ENCODE data around the gene KIR2DL3. TPM values are rescaled to one million over a fixed set of nuclear protein-coding genes. Genes with fewer than 3 reads are reported as not detected.
"Not testable (repeated sequence)": the region's sequence is repeated elsewhere in the genome, so short reads cannot be mapped to it uniquely, and the experiment has no call there.

KIR2DL3 gene
- total RNA-seq, 2 donors from 2014 or later = not detected

GRCh38 chr19:54771018-54771960 is 33.0 kb downstream of the KIR2DL3 start:
- not testable (repeated sequence) for H3K4me1 ChIP-seq (ENCODE audit: control insufficient read depth, insufficient read depth, low read length); H3K27me3 ChIP-seq (ENCODE audit: control insufficient read depth, insufficient read depth, low read length, poor library complexity, severe bottlenecking); H3K27ac ChIP-seq (ENCODE audit: low read depth, low read length); H3K4me3 Mint-ChIP-seq; H3K27ac Mint-ChIP-seq; DNase-seq; H3K4me1 Mint-ChIP-seq; H3K36me3 ChIP-seq (ENCODE audit: control insufficient read depth, insufficient read depth, low read length); H3K9me3 ChIP-seq (ENCODE audit: control insufficient read depth, low read length); H3K9ac ChIP-seq (ENCODE audit: extremely low read depth, low read length, poor library complexity, severe bottlenecking); H3K27me3 Mint-ChIP-seq (ENCODE audit: insufficient read depth); H3K4me3 ChIP-seq (ENCODE audit: low read length); H3K36me3 Mint-ChIP-seq (ENCODE audit: low read depth)
- 85 to 100% methylated on average over 1 to 12 of the region's 15 CpGs for WGBS, 2 experiments (ENCODE audit: insufficient coverage in 1 of 2, insufficient read length in 1 of 2)
- peaks cover 93% of the 10 kb centered on the region for H3K9me3 Mint-ChIP-seq

GRCh38 chr19:54772666-54773065 is 34.4 kb downstream of the KIR2DL3 start:
- not testable (repeated sequence) for DNase-seq; H3K27ac Mint-ChIP-seq; H3K27me3 Mint-ChIP-seq (ENCODE audit: insufficient read depth); H3K27me3 ChIP-seq (ENCODE audit: control insufficient read depth, insufficient read depth, low read length, poor library complexity, severe bottlenecking); H3K4me1 ChIP-seq (ENCODE audit: control insufficient read depth, insufficient read depth, low read length); H3K36me3 Mint-ChIP-seq (ENCODE audit: low read depth); H3K36me3 ChIP-seq (ENCODE audit: control insufficient read depth, insufficient read depth, low read length); H3K4me3 ChIP-seq (ENCODE audit: low read length); H3K9me3 ChIP-seq (ENCODE audit: control insufficient read depth, low read length); H3K4me1 Mint-ChIP-seq; H3K27ac ChIP-seq (ENCODE audit: low read depth, low read length); H3K4me3 Mint-ChIP-seq; H3K9ac ChIP-seq (ENCODE audit: extremely low read depth, low read length, poor library complexity, severe bottlenecking)
- H3K9me3 Mint-ChIP-seq = peaks cover 95% of the 10 kb centered on the region
- WGBS, 2 experiments (ENCODE audit: insufficient coverage in 1 of 2, insufficient read length in 1 of 2) = 0% methylated on average over 1 of the region's 2 CpGs; no CpG with 5 or more reads in 1 of the 2 experiments

- DNase-seq, H3K27ac Mint-ChIP-seq, H3K4me1 Mint-ChIP-seq: not testable (repeated sequence)
Observed at GRCh38 chr19:54775095-54775815, 36.9 kb downstream of the KIR2DL3 start.

GRCh38 chr19:54775830-54776229 is 37.5 kb downstream of the KIR2DL3 start:
- not testable (repeated sequence) for H3K9me3 ChIP-seq (ENCODE audit: control insufficient read depth, low read length); H3K27ac Mint-ChIP-seq; H3K9ac ChIP-seq (ENCODE audit: extremely low read depth, low read length, poor library complexity, severe bottlenecking); H3K4me1 ChIP-seq (ENCODE audit: control insufficient read depth, insufficient read depth, low read length); DNase-seq; H3K27me3 ChIP-seq (ENCODE audit: control insufficient read depth, insufficient read depth, low read length, poor library complexity, severe bottlenecking); H3K4me3 ChIP-seq (ENCODE audit: low read length); H3K4me1 Mint-ChIP-seq; H3K4me3 Mint-ChIP-seq; H3K36me3 ChIP-seq (ENCODE audit: control insufficient read depth, insufficient read depth, low read length); H3K36me3 Mint-ChIP-seq (ENCODE audit: low read depth); H3K27ac ChIP-seq (ENCODE audit: low read depth, low read length); H3K27me3 Mint-ChIP-seq (ENCODE audit: insufficient read depth)
- WGBS, 2 experiments (ENCODE audit: insufficient coverage in 1 of 2, insufficient read length in 1 of 2) = 73 to 90% methylated on average over 2 to 7 of the region's 8 CpGs
- peaks cover 91% of the 10 kb centered on the region for H3K9me3 Mint-ChIP-seq

More at GRCh38 chr19:54775095-54775815, 36.9 kb downstream of the KIR2DL3 start:
- H3K9me3 ChIP-seq (ENCODE audit: control insufficient read depth, low read length); H3K9ac ChIP-seq (ENCODE audit: extremely low read depth, low read length, poor library complexity, severe bottlenecking); H3K27me3 Mint-ChIP-seq (ENCODE audit: insufficient read depth); H3K27me3 ChIP-seq (ENCODE audit: control insufficient read depth, insufficient read depth, low read length, poor library complexity, severe bottlenecking); H3K36me3 Mint-ChIP-seq (ENCODE audit: low read depth); H3K4me3 Mint-ChIP-seq; H3K27ac ChIP-seq (ENCODE audit: low read depth, low read length); H3K4me3 ChIP-seq (ENCODE audit: low read length); H3K4me1 ChIP-seq (ENCODE audit: control insufficient read depth, insufficient read depth, low read length); H3K36me3 ChIP-seq (ENCODE audit: control insufficient read depth, insufficient read depth, low read length): not testable (repeated sequence)
- peaks cover 94% of the 10 kb centered on the region for H3K9me3 Mint-ChIP-seq
- 66 to 79% methylated on average over 3 to 8 of the region's 12 CpGs for WGBS, 2 experiments (ENCODE audit: insufficient coverage in 1 of 2, insufficient read length in 1 of 2)

GRCh38 chr19:54777851-54778250 is 39.5 kb downstream of the KIR2DL3 start:
- not testable (repeated sequence) for H3K9me3 ChIP-seq (ENCODE audit: control insufficient read depth, low read length); H3K27me3 ChIP-seq (ENCODE audit: control insufficient read depth, insufficient read depth, low read length, poor library complexity, severe bottlenecking); H3K36me3 ChIP-seq (ENCODE audit: control insufficient read depth, insufficient read depth, low read length); H3K27me3 Mint-ChIP-seq (ENCODE audit: insufficient read depth); H3K4me1 Mint-ChIP-seq; DNase-seq; H3K4me1 ChIP-seq (ENCODE audit: control insufficient read depth, insufficient read depth, low read length); H3K4me3 ChIP-seq (ENCODE audit: low read length); H3K9ac ChIP-seq (ENCODE audit: extremely low read depth, low read length, poor library complexity, severe bottlenecking); H3K4me3 Mint-ChIP-seq; H3K27ac Mint-ChIP-seq; H3K36me3 Mint-ChIP-seq (ENCODE audit: low read depth); H3K27ac ChIP-seq (ENCODE audit: low read depth, low read length)
- 29 to 55% methylated on average over 1 to 4 of the region's 4 CpGs for WGBS, 2 experiments (ENCODE audit: insufficient coverage in 1 of 2, insufficient read length in 1 of 2)
- peaks cover 88% of the 10 kb centered on the region for H3K9me3 Mint-ChIP-seq

GRCh38 chr19:54778896-54779295 is 40.6 kb downstream of the KIR2DL3 start:
- H3K27ac ChIP-seq (ENCODE audit: low read depth, low read length) = not testable (repeated sequence)
- peaks cover 87% of the 10 kb centered on the region for H3K9me3 Mint-ChIP-seq

More at GRCh38 chr19:54778896-54779295, 40.6 kb downstream of the KIR2DL3 start:
- H3K9ac ChIP-seq (ENCODE audit: extremely low read depth, low read length, poor library complexity, severe bottlenecking); H3K9me3 ChIP-seq (ENCODE audit: control insufficient read depth, low read length); DNase-seq; H3K27me3 ChIP-seq (ENCODE audit: control insufficient read depth, insufficient read depth, low read length, poor library complexity, severe bottlenecking); H3K27me3 Mint-ChIP-seq (ENCODE audit: insufficient read depth); H3K27ac Mint-ChIP-seq; H3K36me3 Mint-ChIP-seq (ENCODE audit: low read depth); H3K4me1 ChIP-seq (ENCODE audit: control insufficient read depth, insufficient read depth, low read length); H3K4me3 Mint-ChIP-seq; H3K4me3 ChIP-seq (ENCODE audit: low read length); H3K4me1 Mint-ChIP-seq; H3K36me3 ChIP-seq (ENCODE audit: control insufficient read depth, insufficient read depth, low read length): not testable (repeated sequence)
- 60% methylated on average over 5 of the region's 7 CpGs; no CpG with 5 or more reads in 1 of the 2 experiments for WGBS, 2 experiments (ENCODE audit: insufficient coverage in 1 of 2, insufficient read length in 1 of 2)
